ENCODE results near the gene SLC5A3. TPM values are rescaled to one million over a fixed set of nuclear protein-coding genes. Genes with fewer than 3 reads are reported as not detected.

The SLC5A3 gene
- total RNA-seq, 1 experiment from 2014 or later = 29.4 TPM

GRCh38 chr21:34065027-34065426 lies 8.4 kb upstream of the SLC5A3 start:
- intact Hi-C loops (cut with micrococcal nuclease; ENCODE audit: unreplicated experiment) = no loop called here
- no TSS peak for BruUV-seq (replicated peaks)
- Histone ChIP-seq H3K9me3 (ENCODE audit: control insufficient read depth, insufficient read depth, low read depth, low read length) (no peaks in the 10 kb centered on the region), H3K36me3 (ENCODE audit: control insufficient read depth, insufficient read depth, low read length) (no peaks in the 10 kb centered on the region), H3K4me1 (ENCODE audit: control insufficient read depth, insufficient read depth, low read length) (no peaks in the 10 kb centered on the region), H3K27me3 (ENCODE audit: control insufficient read depth, insufficient read depth, low read length) (no peaks in the 10 kb centered on the region), H3K4me3 (ENCODE audit: low read depth in 2 of 2, low read length in 2 of 2) (no peak overlapping the region), H3K27ac (ENCODE audit: low read length) (no peak overlapping the region)
- ATAC-seq (no peak), DNase-seq (ENCODE audit: low read depth, low spot score) (no peak)
- CTCF ChIA-PET = no interaction called here
- no peak for TF ChIP-seq SIN3A (IDR thresholded peaks at IDR 0.05; ENCODE audit: borderline replicate concordance, insufficient read depth, low read depth, low read length)
- no peak for TF ChIP-seq REST (IDR thresholded peaks at IDR 0.05; ENCODE audit: insufficient read depth in 1 of 2, low read depth in 2 of 2, low read length in 1 of 2)
- no peak for TF ChIP-seq TCF7L2 (IDR thresholded peaks at IDR 0.05; ENCODE audit: low read depth, low read length)
- no peak for TF ChIP-seq POLR2AphosphoS5 (IDR thresholded peaks at IDR 0.05; ENCODE audit: low read depth, low read length)
- TF ChIP-seq CTCF (IDR thresholded peaks at IDR 0.05) = no peak
- in situ Hi-C loops (cut with HindIII; ENCODE audit: low pct_unique_long_range_greater_than_20kb, low sequenced_read_pairs) = no loop called here
- POLR2A ChIA-PET = no interaction called here

GRCh38 chr21:34071683-34072082 lies 1.7 kb upstream of the SLC5A3 start:
- H3K27ac ChIP-seq (ENCODE audit: low read length) = peak overlapping the region; percentile 31; the same call in 1 of the 2 replicates
- in situ Hi-C loops (cut with HindIII; ENCODE audit: low pct_unique_long_range_greater_than_20kb, low sequenced_read_pairs) = no loop called here
- CTCF ChIA-PET = no interaction called here
- BruUV-seq (replicated peaks) = no TSS peak
- no peak for ATAC-seq
- intact Hi-C loops (cut with micrococcal nuclease; ENCODE audit: unreplicated experiment) = loop anchor here (10.0 kb wide), 1 partner anchor 127 kb away; no protein-coding TSS in a partner anchor
- peaks cover 11% of the 10 kb centered on the region for H3K4me1 ChIP-seq (ENCODE audit: control insufficient read depth, insufficient read depth, low read length)
- H3K27me3 ChIP-seq (ENCODE audit: control insufficient read depth, insufficient read depth, low read length) = no peaks in the 10 kb centered on the region
- no peaks in the 10 kb centered on the region for H3K9me3 ChIP-seq (ENCODE audit: control insufficient read depth, insufficient read depth, low read depth, low read length)
- peaks cover 3% of the 10 kb centered on the region for H3K36me3 ChIP-seq (ENCODE audit: control insufficient read depth, insufficient read depth, low read length)
- no peak overlapping the region for H3K4me3 ChIP-seq (ENCODE audit: low read depth in 2 of 2, low read length in 2 of 2)
- POLR2A ChIA-PET = no interaction called here
- DNase-seq (ENCODE audit: low read depth, low spot score) = no peak
- TF ChIP-seq CTCF (IDR thresholded peaks at IDR 0.05) (no peak), SIN3A (IDR thresholded peaks at IDR 0.05; ENCODE audit: borderline replicate concordance, insufficient read depth, low read depth, low read length) (no peak), REST (IDR thresholded peaks at IDR 0.05; ENCODE audit: insufficient read depth in 1 of 2, low read depth in 2 of 2, low read length in 1 of 2) (no peak), TCF7L2 (IDR thresholded peaks at IDR 0.05; ENCODE audit: low read depth, low read length) (no peak), POLR2AphosphoS5 (IDR thresholded peaks at IDR 0.05; ENCODE audit: low read depth, low read length) (no peak)
